Stimulated activated naive CD4-positive, alpha-beta T cell treated with Interleukin-2 at 50 U/mL for 16 hours (primary cell): ENCODE data around the gene TUBB3.
"Not testable (repeated sequence)": the region's sequence is repeated elsewhere in the genome, so short reads cannot be mapped to it uniquely, and the experiment has no call there.

Experiments
- DNase-seq: peaks from one replicate; lab custom pipeline; 2025; lab: John Stamatoyannopoulos, UW

The TUBB3 gene

GRCh38 chr16:89922884-89923639 lies at the start of gene TUBB3:
TUBB3 (plus strand) TSS chr16:89923342; CDS start chr16:89923402, 60 bp downstream.
- DNase-seq: no peak

GRCh38 chr16:89873972-89874689 lies 49.0 kb upstream of the TUBB3 start:
- peak; percentile 99 for DNase-seq

GRCh38 chr16:89879123-89879522 lies 44.0 kb upstream of the TUBB3 start:
- DNase-seq: not testable (repeated sequence)

GRCh38 chr16:89880477-89881367 lies 42.4 kb upstream of the TUBB3 start:
- no peak for DNase-seq

GRCh38 chr16:89881368-89881730 lies 41.8 kb upstream of the TUBB3 start:
- DNase-seq: no peak

GRCh38 chr16:89883346-89884040 lies 39.6 kb upstream of the TUBB3 start:
- no peak for DNase-seq

GRCh38 chr16:89884041-89884421 lies 39.1 kb upstream of the TUBB3 start:
- DNase-seq: no peak

GRCh38 chr16:89887243-89887642 lies 35.9 kb upstream of the TUBB3 start:
- DNase-seq: no peak

- DNase-seq: peak; percentile 24
These were observed 32.9 kb upstream of the TUBB3 start for GRCh38 chr16:89890200-89890599.

GRCh38 chr16:89890886-89891657 lies 32.1 kb upstream of the TUBB3 start:
- DNase-seq: no peak

- DNase-seq: no peak
These were observed 31.0 kb upstream of the TUBB3 start for GRCh38 chr16:89892055-89892630.

GRCh38 chr16:89892635-89893034 lies 30.5 kb upstream of the TUBB3 start:
- DNase-seq: no peak

GRCh38 chr16:89893642-89894548 lies 29.2 kb upstream of the TUBB3 start:
- DNase-seq: no peak

- DNase-seq: no peak
These were observed 27.5 kb upstream of the TUBB3 start for GRCh38 chr16:89895482-89896250.

GRCh38 chr16:89897204-89897603 lies 25.9 kb upstream of the TUBB3 start:
- no peak for DNase-seq

GRCh38 chr16:89898201-89898967 lies 24.8 kb upstream of the TUBB3 start:
- DNase-seq: no peak

- DNase-seq: no peak
These were observed 23.2 kb upstream of the TUBB3 start for GRCh38 chr16:89899879-89900481.

- no peak for DNase-seq
These were observed 22.3 kb upstream of the TUBB3 start for GRCh38 chr16:89900885-89901284.
